Heart left ventricle (tissue), 13 donors: ENCODE measurements around the gene HSPA4L.

Source experiments
- CTCF ChIP-seq, 12 donors: fragments of 200-600 bp; sonication (generic) in 4 of 12; IDR thresholded peaks; one replicate each; pipeline versions ENCODE4 v1.5.0 to v1.8.0; 2018 to 2022; ENCODE audit warnings: antibody characterized with exemption in 12 of 12, mild to moderate bottlenecking in 5 of 12
- POLR2A ChIP-seq, 2 donors: fragments of 450-650 bp; IDR thresholded peaks; one replicate each; pipeline ENCODE4 v1.6.1; 2017; ENCODE audit warnings: antibody characterized with exemption in 2 of 2, mild to moderate bottlenecking in 2 of 2, moderate library complexity in 2 of 2
- donor health status: ischemic (EF 13 %, LVEDD 7.1; RV severe dilation, severe dysfunction).
- donor health status: DM: no; HTN: yes; CAD: no.
- donor health status: DM: no; HTN: no; CAD: no.
- donor health status: ischemic (EF 25% LVEDD 6.9; RV normal size, moderate dysfunction).
- donor health status: ischemic (EF 25% LVEDD 5.7; RV mildly dilated, moderate dysfunction).
- donor health status: ischemic (EF 35%, LVEDD 5.7; RV mildly dilated, moderate dysfunction).
- donor health status: nonischemic (EF 11% LVEDD 7.7; RV severe dilation, severe dysfunction).
- donor health status: DM: yes; HTN: yes; CAD: no.
- donor health status: PGD.
- donor health status: ischemic (EF 29% LVEDD 5.4; RV normal size, mild dysfunction).
- donor health status: nonischemic (EF 23%, LVEDD 6.1; RV moderate dilation, normal function).

- no peak for TF ChIP-seq CTCF (IDR thresholded peaks at IDR 0.05)
- TF ChIP-seq POLR2A (IDR thresholded peaks at IDR 0.05) = no peak
These were observed 9.1 kb upstream of the HSPA4L start for GRCh38 chr4:127772769-127773671.
